Measurements from ENCODE around the gene IRF2BPL. TPM values are rescaled to one million over a fixed set of nuclear protein-coding genes. Genes with fewer than 3 reads are reported as not detected.

IRF2BPL gene
- total RNA-seq, 1 donor from 2014 or later: 68.1 TPM

DNA sequence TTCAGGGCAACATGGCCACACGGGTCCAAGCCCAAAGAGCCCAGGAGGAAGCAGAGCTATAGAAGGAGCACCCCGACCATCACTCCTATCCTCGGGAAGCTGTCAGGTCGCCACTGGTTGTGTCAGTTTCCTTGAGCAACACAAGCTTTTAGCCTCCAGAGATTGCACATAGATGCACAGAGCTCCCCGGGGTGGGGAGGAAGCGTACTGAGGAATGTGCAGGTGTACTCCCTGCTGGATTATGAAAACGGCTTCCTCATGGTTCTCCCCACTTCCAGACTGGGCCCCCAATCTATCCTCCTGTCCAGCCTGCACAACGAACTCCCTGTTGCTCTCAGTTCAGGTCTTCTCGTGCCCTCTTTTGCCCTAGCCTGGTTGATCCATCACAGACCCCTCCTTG lies 30.3 kb upstream of the IRF2BPL start:
- no peak for DNase-seq (ENCODE audit: low spot score in 2 of 2)
- no peaks in the 10 kb centered on the region for H3K27me3 ChIP-seq
- no peak overlapping the region for H3K4me3 ChIP-seq
- intact Hi-C loops (cut with DNase I): no loop called here
- H3K4me1 ChIP-seq: no peaks in the 10 kb centered on the region
- H3K9me3 ChIP-seq: peaks cover 0 to 13% of the 10 kb centered on the region in 2 donors
- H3K27ac ChIP-seq: no peak overlapping the region
- no peaks in the 10 kb centered on the region for H3K36me3 ChIP-seq
- TF ChIP-seq, protein P1, sequence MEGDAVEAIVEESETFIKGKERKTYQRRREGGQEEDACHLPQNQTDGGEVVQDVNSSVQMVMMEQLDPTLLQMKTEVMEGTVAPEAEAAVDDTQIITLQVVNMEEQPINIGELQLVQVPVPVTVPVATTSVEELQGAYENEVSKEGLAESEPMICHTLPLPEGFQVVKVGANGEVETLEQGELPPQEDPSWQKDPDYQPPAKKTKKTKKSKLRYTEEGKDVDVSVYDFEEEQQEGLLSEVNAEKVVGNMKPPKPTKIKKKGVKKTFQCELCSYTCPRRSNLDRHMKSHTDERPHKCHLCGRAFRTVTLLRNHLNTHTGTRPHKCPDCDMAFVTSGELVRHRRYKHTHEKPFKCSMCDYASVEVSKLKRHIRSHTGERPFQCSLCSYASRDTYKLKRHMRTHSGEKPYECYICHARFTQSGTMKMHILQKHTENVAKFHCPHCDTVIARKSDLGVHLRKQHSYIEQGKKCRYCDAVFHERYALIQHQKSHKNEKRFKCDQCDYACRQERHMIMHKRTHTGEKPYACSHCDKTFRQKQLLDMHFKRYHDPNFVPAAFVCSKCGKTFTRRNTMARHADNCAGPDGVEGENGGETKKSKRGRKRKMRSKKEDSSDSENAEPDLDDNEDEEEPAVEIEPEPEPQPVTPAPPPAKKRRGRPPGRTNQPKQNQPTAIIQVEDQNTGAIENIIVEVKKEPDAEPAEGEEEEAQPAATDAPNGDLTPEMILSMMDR (IDR thresholded peaks at IDR 0.05): no peak

- Histone ChIP-seq H3K4me1 (no peaks in the 10 kb centered on the region), H3K27ac (no peak overlapping the region), H3K9me3 (peaks cover 0 to 13% of the 10 kb centered on the region in 2 donors), H3K36me3 (no peaks in the 10 kb centered on the region), H3K4me3 (no peak overlapping the region), H3K27me3 (no peaks in the 10 kb centered on the region)
- intact Hi-C loops (cut with DNase I): no loop called here
- no peak for DNase-seq (ENCODE audit: low spot score in 2 of 2)
- TF ChIP-seq, protein P1 (IDR thresholded peaks at IDR 0.05): no peak
These were observed 29.6 kb upstream of the IRF2BPL start for GRCh38 chr14:77058117-77058516.

DNA sequence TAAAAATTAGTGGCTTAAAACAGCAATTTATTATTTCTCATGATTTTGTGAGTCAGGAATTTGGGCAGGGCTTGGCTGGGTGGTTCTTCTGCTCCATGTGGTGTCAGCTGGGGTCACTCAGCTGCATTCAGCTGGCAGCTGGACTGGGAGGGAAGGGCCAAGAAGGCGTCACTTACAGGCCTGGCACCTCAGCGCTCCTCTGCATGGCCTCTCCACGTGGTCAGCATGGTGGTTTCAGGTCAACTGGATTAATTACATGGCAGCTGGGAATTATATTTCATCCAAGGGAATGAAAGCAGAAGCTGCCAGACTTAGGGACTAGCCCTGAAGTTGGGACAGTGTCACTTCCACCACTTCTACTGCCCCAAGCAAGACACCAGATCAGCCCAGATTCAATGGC lies 27.5 kb upstream of the IRF2BPL start:
- DNase-seq (ENCODE audit: low spot score in 2 of 2): no peak
- TF ChIP-seq, protein P1 (IDR thresholded peaks at IDR 0.05): no peak
- peaks cover 0 to 7% of the 10 kb centered on the region in 2 donors for H3K4me1 ChIP-seq
- H3K27me3 ChIP-seq: no peaks in the 10 kb centered on the region
- no peak overlapping the region for H3K27ac ChIP-seq
- intact Hi-C loops (cut with DNase I): no loop called here
- no peak overlapping the region for H3K4me3 ChIP-seq
- H3K36me3 ChIP-seq: no peaks in the 10 kb centered on the region
- H3K9me3 ChIP-seq: peaks cover 0 to 13% of the 10 kb centered on the region in 2 donors

GRCh38 chr14:77055306-77055705 lies 26.8 kb upstream of the IRF2BPL start:
- Histone ChIP-seq H3K36me3 (no peaks in the 10 kb centered on the region), H3K27me3 (no peaks in the 10 kb centered on the region), H3K4me1 (peaks cover 0 to 14% of the 10 kb centered on the region in 2 donors), H3K4me3 (no peak overlapping the region), H3K9me3 (peaks cover 0 to 13% of the 10 kb centered on the region in 2 donors), H3K27ac (no peak overlapping the region)
- DNase-seq (ENCODE audit: low spot score in 2 of 2): no peak
- intact Hi-C loops (cut with DNase I): no loop called here
- TF ChIP-seq, protein P1 (IDR thresholded peaks at IDR 0.05): no peak

DNA sequence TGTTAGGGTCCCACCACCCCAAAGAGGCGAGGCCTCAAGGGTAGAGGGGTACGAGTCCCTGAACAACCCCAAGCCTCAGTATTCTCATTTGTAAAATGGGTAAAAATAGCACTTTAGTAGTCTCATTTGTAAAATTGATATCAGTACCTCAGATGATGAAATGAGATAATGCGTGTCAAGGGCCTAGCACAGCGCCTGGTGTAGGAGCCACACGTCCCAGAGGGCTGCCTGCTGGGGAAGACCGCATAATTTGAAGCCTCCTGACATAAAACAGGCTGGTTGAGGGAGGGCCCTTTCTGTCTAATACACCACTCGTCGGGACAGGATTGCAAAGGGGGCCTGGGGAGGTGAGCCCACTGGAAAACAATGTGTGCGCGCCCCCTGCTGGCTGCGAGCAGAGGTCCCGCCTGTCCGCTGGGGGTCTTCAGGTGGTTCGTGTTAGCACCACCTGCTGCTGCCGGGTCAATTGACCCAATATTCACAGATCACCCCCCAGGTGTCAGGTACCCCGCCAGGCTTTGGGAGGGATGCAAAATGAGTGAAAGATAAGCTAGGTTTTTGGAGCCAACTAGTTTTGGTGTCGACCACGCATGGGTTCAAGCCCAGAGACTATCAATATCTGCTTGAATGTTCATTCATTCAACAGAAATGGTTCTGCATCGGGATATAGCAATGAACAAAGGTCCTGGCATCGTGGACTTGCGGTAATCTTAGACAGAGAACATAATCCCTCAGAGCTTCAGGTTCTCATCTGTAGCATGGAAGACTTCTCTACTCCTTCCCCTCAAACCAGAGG lies 24.7 kb upstream of the IRF2BPL start:
- TF ChIP-seq, protein P1 (IDR thresholded peaks at IDR 0.05): peak; percentile 83 to 93 (median 89)
- peak overlapping the region; percentile 72 to 79 for H3K27ac ChIP-seq
- intact Hi-C loops (cut with DNase I): loop anchor here (2.0 to 5.0 kb wide), 3 partner anchors 14 to 176 kb away; no protein-coding TSS in a partner anchor
- peaks cover 0 to 17% of the 10 kb centered on the region in 2 donors for H3K4me1 ChIP-seq
- H3K9me3 ChIP-seq: peaks cover 0 to 13% of the 10 kb centered on the region in 2 donors
- no peaks in the 10 kb centered on the region for H3K36me3 ChIP-seq
- H3K4me3 ChIP-seq: no peak overlapping the region
- no peaks in the 10 kb centered on the region for H3K27me3 ChIP-seq
- peak in 1 of 2 donors; percentile 84 for DNase-seq (ENCODE audit: low spot score in 2 of 2)

All from ascending aorta (tissue), 2 donors.